ENCODE measurements around the gene ZNF324.

ZNF324 gene

GRCh38 chr19:58515259-58515658 is 48.4 kb downstream of the ZNF324 start:
- TF ChIP-seq CTCF (IDR thresholded peaks at IDR 0.05; ENCODE audit: insufficient read depth, low read depth, low read length, missing control alignments): no peak
- no peak overlapping the region for H3K4me3 ChIP-seq (ENCODE audit: low read length)
- no peak for DNase-seq (ENCODE audit: low read depth)

DNA sequence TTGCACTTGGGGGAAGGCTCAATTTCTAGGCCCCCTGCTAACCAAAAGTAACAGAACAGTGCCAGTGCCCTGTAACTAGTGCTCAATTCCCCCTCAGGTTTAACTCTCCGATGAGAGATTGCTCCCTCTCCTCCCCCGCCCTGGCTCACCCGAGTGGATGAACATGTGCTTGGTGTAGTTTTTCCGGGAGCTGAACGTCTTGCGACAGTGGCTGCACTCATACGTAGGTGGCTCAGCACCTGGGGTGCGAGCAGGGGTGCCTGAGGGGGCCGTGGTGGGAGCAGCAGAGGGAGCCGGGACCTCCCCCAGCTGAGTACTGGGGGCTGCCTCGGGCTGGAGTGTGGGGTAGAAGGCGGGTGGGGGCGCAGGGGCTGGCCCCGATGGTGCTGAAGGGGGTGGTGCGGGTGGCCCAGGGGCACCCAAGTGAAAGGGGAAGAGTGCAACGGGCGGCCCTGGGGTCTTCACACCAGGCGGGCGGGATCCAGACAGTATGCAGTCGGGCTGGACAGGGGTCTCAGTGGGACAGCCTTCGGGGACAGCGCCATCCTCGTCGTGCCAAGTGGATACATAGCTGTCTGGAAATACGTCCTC is 49.5 kb downstream of the ZNF324 start:
- TF ChIP-seq CTCF (IDR thresholded peaks at IDR 0.05; ENCODE audit: insufficient read depth, low read depth, low read length, missing control alignments): no peak
- H3K4me3 ChIP-seq (ENCODE audit: low read length): no peak overlapping the region

DNA sequence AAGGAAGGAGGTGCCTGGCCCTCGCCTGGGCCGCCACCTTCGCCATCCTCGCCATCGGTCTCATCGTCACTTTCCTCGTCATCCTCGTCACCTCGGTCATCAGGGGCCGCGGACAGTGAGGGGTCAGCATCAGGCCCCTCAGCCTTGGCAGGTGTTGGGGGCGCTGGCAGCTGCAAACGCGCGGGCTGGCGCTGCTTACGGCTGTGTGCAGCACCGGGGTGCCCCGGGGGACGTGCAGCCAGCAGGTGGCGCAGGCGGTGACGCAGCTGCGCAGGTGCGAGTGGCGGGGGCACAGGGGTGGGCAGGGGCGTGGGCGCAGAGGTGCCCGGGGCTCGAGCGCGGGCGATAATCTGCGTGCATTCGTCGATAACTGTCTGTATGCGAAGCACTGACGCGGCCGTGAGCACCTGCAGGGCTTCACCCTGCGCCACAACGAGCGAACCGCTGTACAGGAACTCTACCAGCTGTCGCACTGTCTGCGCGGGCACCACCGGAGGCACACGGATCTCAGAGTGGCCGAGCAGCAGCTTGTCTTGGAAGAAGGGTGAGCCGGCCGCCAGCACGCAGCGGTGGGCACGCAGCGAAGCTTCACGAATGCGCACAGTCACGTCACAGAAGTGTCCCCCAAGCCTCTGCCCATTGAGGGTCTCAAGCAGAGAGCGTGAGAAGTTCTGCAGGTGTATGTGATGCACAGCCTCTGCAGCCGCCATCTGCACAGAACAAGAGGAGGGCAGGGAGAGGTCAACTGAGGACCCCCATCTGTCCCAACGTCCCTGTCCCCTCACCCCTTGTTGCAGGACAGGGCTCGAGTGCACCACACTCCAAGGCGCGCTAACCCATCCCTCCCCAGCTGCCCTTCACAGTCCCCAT is 50.3 kb downstream of the ZNF324 start:
- no peak for DNase-seq (ENCODE audit: low read depth)
- no peak for TF ChIP-seq CTCF (IDR thresholded peaks at IDR 0.05; ENCODE audit: insufficient read depth, low read depth, low read length, missing control alignments)
- H3K4me3 ChIP-seq (ENCODE audit: low read length): no peak overlapping the region

More for the DNA sequence above, 49.5 kb downstream of the ZNF324 start:
- DNase-seq (ENCODE audit: low read depth): no peak

GRCh38 chr19:58518256-58519086 is 51.6 kb downstream of the ZNF324 start:
- H3K4me3 ChIP-seq (ENCODE audit: low read length): peak overlapping the region; percentile 73
- DNase-seq (ENCODE audit: low read depth): peak; percentile 21
- no peak for TF ChIP-seq CTCF (IDR thresholded peaks at IDR 0.05; ENCODE audit: insufficient read depth, low read depth, low read length, missing control alignments)

GRCh38 chr19:58519087-58519354 is 52.1 kb downstream of the ZNF324 start:
- peak; percentile 81 for DNase-seq (ENCODE audit: low read depth)
- TF ChIP-seq CTCF (IDR thresholded peaks at IDR 0.05; ENCODE audit: insufficient read depth, low read depth, low read length, missing control alignments): peak; percentile 79
- peak overlapping the region; percentile 73 for H3K4me3 ChIP-seq (ENCODE audit: low read length)

DNA sequence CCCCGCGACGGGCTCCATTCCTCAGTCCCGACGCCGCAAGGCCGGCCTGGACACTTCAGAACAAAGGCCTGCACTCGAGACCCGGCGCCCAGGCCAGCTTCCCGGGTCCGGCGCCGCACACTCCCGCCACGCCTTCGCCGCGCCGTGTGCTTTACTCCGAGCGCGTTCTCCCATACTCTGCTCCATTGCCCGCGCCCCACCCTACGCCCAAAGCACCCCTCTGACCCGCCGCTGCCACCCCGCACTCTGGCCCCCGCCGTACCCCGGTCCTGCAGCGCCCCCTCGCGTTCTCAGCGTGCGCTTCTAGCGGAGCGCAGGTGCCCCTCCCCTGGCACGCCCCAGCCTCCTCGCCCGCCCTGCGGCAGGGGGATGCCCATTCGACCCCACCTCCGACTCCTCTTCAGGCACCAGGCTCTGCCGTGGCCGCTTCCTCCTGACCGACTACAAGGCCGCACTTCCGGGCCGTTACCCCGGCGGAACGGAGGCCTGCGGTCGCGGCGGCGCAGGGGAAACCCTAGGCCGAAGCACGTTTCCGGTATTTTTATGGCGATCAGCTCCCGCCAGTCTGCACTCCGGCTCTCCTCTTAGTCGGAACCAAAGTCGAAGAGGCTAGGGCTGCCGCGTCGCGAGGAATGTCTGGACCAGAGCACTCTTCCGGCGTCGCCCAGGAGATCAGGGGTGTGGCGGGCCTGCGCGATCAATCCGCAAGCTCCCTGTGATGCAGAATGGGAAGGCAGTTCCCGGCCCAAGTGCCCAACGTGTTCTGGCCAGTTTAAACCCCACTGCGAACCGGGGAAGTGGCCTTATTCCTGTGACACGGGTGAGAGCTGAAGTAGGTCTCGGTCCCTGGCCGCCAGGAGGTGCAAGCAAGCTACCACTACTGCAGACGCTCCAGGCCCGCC is 52.7 kb downstream of the ZNF324 start, which contains the start of gene ZBTB45:
ZBTB45 (minus strand) TSS at position 456 of the 902 bp plus-strand sequence. CDS start 2,137 bp downstream, outside the sequence.
- peak; percentile 97 for DNase-seq (ENCODE audit: low read depth)
- TF ChIP-seq CTCF (IDR thresholded peaks at IDR 0.05; ENCODE audit: insufficient read depth, low read depth, low read length, missing control alignments): peak; percentile 58
- peak within 1 kb of the TSS; percentile 73 for H3K4me3 ChIP-seq (ENCODE audit: low read length)
